RWPE2 (cell line): Measurements from ENCODE around the gene MTUS2.

Experiments
- ATAC-seq: fragments of 200-7000 bp; cut with Tn5 transposase; 3 replicates; pipeline ENCODE4 v1.9.1; 2021; ENCODE audit warnings: low read depth
- DNase-seq: peaks from one replicate; pipeline ENCODE4 v3.0.0-alpha.2; 2020; ENCODE audit warnings: low spot score
- H3K27ac ChIP-seq: fragments of 450-650 bp; 2 replicates; pipeline ENCODE4 v1.5.1; 2017; ENCODE audit warnings: mild to moderate bottlenecking; ENCODE audit not compliant: poor library complexity, severe bottlenecking
- H3K27me3 ChIP-seq: fragments of 250-450 bp; sonication (Bioruptor Pico); 2 replicates; pipeline ENCODE4 v1.5.1; 2021; ENCODE audit warnings: mild to moderate bottlenecking, moderate library complexity; ENCODE audit not compliant: insufficient read depth, poor library complexity, severe bottlenecking
- H3K36me3 ChIP-seq: fragments of 250-450 bp; sonication (Bioruptor Pico); 2 replicates; pipeline ENCODE4 v1.5.1; 2020; ENCODE audit warnings: low read depth, mild to moderate bottlenecking, moderate library complexity
- H3K4me1 ChIP-seq: fragments of 250-450 bp; sonication (Bioruptor Pico); 2 replicates; pipeline ENCODE4 v1.5.1; 2021; ENCODE audit warnings: mild to moderate bottlenecking, moderate library complexity; ENCODE audit not compliant: insufficient read depth, poor library complexity, severe bottlenecking
- H3K4me3 ChIP-seq: fragments of 250-450 bp; sonication (Bioruptor Pico); 2 replicates; pipeline ENCODE4 v1.5.1; 2021; ENCODE audit warnings: mild to moderate bottlenecking, moderate library complexity; ENCODE audit not compliant: severe bottlenecking
- H3K9me3 ChIP-seq: fragments of 250-450 bp; sonication (Bioruptor Pico); 2 replicates; pipeline ENCODE4 v1.5.1; 2021; ENCODE audit warnings: mild to moderate bottlenecking, moderate library complexity; ENCODE audit not compliant: severe bottlenecking
- TF ChIP-seq, protein P1 (sequence below): fragments of 450-650 bp; IDR thresholded peaks from one replicate; pipeline ENCODE4 v1.5.1; 2017; ENCODE audit warnings: mild to moderate bottlenecking, moderate library complexity; ENCODE audit not compliant: poor library complexity, severe bottlenecking

MTUS2 gene

GRCh38 chr13:29049524-29049923, 229.4 kb downstream of the MTUS2 start:
- ATAC-seq (no peak), DNase-seq (no peak)
- Histone ChIP-seq H3K27ac (no peak overlapping the region), H3K27me3 (no peaks in the 10 kb centered on the region), H3K36me3 (no peaks in the 10 kb centered on the region), H3K4me3 (no peak overlapping the region), H3K4me1 (no peaks in the 10 kb centered on the region), H3K9me3 (no peaks in the 10 kb centered on the region)
- TF ChIP-seq, protein P1, sequence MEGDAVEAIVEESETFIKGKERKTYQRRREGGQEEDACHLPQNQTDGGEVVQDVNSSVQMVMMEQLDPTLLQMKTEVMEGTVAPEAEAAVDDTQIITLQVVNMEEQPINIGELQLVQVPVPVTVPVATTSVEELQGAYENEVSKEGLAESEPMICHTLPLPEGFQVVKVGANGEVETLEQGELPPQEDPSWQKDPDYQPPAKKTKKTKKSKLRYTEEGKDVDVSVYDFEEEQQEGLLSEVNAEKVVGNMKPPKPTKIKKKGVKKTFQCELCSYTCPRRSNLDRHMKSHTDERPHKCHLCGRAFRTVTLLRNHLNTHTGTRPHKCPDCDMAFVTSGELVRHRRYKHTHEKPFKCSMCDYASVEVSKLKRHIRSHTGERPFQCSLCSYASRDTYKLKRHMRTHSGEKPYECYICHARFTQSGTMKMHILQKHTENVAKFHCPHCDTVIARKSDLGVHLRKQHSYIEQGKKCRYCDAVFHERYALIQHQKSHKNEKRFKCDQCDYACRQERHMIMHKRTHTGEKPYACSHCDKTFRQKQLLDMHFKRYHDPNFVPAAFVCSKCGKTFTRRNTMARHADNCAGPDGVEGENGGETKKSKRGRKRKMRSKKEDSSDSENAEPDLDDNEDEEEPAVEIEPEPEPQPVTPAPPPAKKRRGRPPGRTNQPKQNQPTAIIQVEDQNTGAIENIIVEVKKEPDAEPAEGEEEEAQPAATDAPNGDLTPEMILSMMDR = no peak

DNA sequence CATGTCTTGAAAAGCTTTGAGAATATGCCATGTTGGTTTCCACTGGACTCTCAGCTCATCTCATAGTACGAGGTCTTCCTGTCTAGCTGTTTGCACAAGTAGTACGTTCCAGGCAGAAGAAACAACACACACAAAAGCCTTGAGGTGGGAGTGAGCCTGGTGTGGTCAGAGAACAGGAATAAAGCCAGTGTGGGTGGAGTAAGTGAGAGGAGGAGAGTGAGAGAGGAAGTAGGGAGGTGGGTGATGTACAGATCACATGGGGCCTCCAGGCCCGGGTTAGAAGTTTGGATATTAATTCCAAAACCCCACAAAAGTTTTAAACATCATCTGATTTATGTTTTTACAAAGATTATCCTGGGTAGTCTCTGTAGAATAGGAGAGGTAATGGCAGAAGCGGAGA, 230.6 kb downstream of the MTUS2 start:
- H3K27ac ChIP-seq = no peak overlapping the region
- no peaks in the 10 kb centered on the region for H3K4me1 ChIP-seq
- H3K9me3 ChIP-seq = no peaks in the 10 kb centered on the region
- DNase-seq (no peak), ATAC-seq (no peak)
- no peaks in the 10 kb centered on the region for H3K27me3 ChIP-seq
- TF ChIP-seq, protein P1 = no peak
- no peaks in the 10 kb centered on the region for H3K36me3 ChIP-seq
- no peak overlapping the region for H3K4me3 ChIP-seq

DNA sequence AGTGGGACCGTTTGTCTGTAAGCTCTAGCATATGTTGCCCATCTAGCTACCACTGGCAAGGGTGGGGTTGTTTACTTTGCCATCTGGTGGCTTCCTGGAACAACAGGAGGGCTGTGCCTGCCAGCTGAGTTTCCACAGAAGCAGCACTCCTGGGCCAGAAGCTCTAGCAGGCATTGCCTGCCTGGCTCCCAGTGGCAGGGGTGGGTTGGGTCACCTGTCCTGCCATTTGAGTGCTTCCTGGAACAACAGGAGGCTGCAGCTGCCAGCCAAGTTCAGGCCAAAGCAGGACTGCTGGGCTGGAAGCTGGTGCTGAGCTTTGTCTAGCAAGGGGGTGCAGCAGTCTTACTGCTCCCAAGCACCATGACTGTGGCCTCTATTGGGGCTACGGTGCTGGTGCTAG, 239.7 kb downstream of the MTUS2 start:
- TF ChIP-seq, protein P1 = no peak
- no peak for DNase-seq
- ATAC-seq = no peak

DNA sequence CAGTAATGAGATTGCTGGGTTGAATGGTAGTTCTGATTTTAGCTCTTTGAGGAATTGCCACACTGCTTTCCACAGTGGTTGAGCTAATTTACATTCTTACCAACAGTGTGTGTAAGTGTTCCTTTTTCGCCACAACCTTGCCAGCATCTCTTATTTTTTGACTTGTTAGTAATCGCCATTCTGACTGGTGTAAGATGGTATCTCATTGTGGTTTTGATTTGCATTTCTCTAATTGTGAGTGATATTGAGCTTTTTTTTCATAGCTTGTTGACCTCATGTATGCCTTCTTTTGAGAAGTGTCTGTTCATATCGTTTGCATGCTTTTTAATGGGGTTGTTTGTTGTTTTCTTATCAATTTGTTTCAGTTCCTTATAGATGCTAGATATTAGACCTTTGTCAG, 245.0 kb downstream of the MTUS2 start:
- Histone ChIP-seq H3K4me3 (no peak overlapping the region), H3K27ac (no peak overlapping the region), H3K4me1 (no peaks in the 10 kb centered on the region), H3K9me3 (no peaks in the 10 kb centered on the region), H3K36me3 (no peaks in the 10 kb centered on the region), H3K27me3 (peaks cover 1% of the 10 kb centered on the region)
- no peak for ATAC-seq
- DNase-seq = no peak
- TF ChIP-seq, protein P1 = no peak

More for the DNA sequence above, 239.7 kb downstream of the MTUS2 start:
- H3K4me3 ChIP-seq = no peak overlapping the region
- no peaks in the 10 kb centered on the region for H3K9me3 ChIP-seq
- no peak overlapping the region for H3K27ac ChIP-seq
- no peaks in the 10 kb centered on the region for H3K36me3 ChIP-seq
- H3K27me3 ChIP-seq = no peaks in the 10 kb centered on the region
- H3K4me1 ChIP-seq = no peaks in the 10 kb centered on the region

DNA sequence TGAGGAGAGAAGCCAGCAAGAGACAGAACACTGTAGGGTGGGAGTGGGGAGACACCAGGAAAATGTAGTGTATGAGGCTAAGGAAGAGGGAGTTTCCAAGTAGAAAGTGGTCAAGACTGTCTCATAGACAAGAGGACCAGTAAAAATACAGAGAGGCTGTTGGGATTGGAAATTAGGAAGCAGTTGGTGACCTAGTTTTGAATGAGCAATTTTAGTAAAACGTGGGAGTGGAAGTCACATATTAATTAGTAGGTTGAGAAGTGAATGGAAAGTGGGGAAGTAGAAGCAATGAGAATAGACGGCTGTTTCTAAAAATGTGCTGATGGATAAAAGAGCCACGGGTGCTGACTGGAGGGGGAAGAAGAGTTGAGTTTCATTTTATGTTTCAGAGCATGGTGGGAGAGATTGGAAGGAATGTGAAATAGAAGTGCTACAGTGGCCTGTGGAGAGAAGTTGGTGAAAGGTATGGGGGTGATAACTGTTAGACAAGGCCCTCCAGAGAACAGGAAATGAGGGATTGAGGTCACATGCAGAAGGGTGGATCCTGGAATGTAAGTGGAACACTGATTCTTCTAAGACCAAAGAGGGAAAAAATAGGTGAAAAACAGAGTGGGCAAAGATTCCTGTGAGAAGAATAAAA, 247.3 kb downstream of the MTUS2 start:
- H3K36me3 ChIP-seq = no peaks in the 10 kb centered on the region
- ATAC-seq (no peak), DNase-seq (no peak)
- H3K4me1 ChIP-seq = no peaks in the 10 kb centered on the region
- peaks cover 2% of the 10 kb centered on the region for H3K27me3 ChIP-seq
- no peak overlapping the region for H3K27ac ChIP-seq
- H3K9me3 ChIP-seq = no peaks in the 10 kb centered on the region
- TF ChIP-seq, protein P1 = no peak
- no peak overlapping the region for H3K4me3 ChIP-seq
